HG03095 (cell line): ENCODE measurements around the gene ACTBL2.
"Not testable (repeated sequence)": the region's sequence is repeated elsewhere in the genome, so short reads cannot be mapped to it uniquely, and the experiment has no call there.

Source experiments
- ATAC-seq: cut with Tn5 transposase; IDR thresholded peaks from one replicate; pipeline ENCODE4 v1.9.1; 2021; ENCODE audit warnings: moderate library complexity; ENCODE audit not compliant: unreplicated experiment

Gene ACTBL2

DNA sequence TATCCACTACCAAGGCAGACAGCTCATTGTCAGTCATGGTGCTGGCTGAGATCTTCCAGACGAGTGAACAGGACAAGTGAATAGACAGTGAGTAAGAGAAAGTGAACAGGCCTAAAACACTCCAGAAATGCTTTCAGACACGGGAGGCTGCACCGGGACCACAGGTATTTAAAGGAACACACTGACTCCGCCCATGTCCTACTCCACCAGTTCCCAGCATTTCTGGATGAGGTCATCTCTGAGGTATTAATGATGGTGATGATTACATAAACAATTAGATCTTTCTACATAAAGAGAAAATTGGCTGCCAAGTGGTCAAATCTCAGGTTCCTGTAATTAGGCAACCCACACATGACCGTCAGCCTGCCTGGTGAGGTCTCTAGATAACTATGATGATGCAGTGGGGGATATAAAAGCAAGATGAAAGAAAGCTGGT is at the start of gene ACTBL2:
TSS of gene ACTBL2 (minus strand) at position 141 of the 436 bp plus-strand sequence. CDS start at position 37, 104 bp downstream.
- ATAC-seq = no peak

DNA sequence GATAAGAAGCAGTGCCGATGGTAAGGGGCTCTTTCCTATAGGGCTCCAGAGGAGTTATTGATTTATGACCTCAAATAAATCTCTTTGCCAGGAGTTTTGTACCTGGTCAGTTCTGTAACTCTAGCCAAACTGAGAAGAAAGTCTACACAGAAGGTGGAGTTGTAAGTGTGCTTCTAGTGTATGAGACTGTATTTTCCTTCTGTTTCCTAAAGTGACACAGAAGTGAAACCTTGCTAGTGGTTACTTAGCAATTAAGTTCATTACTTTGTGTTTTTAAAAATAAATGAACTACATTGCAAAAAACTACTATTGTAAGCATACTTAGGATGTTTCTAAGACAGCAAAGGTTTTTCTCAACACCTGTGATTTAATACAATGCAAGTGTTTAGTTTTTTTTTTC is 48.7 kb upstream of the ACTBL2 start:
- ATAC-seq = no peak

DNA sequence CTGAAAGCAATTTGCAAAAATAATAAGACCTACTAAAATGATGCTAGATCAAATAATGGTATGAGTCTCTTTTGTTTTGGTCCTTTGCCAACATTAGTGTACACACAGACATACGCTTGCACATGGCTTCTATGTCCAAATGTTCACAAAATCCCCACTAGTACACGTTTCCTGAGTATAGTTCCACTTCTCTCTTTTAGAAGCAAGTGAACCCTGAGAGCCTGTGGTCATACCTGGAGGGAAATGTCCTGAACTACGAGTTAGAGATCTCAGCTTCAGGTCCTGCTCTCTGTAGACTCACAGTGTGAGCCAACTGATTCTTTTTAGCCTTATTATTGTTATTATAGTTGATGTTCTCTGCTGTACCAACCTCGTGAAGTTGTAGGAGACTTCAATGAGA is 47.3 kb upstream of the ACTBL2 start:
- peak; percentile 74 for ATAC-seq

DNA sequence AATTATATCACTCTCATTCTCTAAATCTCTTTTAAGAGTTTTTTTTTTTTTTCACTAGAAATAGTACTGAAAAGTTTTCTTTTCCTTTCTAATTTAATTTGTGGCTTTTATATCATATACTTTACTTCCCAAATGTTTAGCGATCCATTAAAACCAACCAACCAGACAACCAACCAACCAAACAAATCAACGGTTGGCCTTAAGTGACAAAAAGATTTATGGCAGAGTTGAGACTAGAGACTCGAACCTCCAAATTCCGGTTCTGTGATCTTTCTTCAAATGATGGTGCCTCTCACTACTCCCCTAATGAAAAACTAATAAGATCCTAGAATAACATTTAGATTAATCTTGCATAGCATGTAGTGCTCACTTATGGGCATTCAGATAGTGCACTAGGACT is 45.3 kb upstream of the ACTBL2 start:
- ATAC-seq = no peak

- no peak for ATAC-seq
These were observed 41.9 kb upstream of the ACTBL2 start for GRCh38 chr5:57524348-57525060.

- not testable (repeated sequence) for ATAC-seq
These were observed 39.9 kb upstream of the ACTBL2 start for GRCh38 chr5:57522477-57522876.

GRCh38 chr5:57518415-57518814 is 35.8 kb upstream of the ACTBL2 start:
- not testable (repeated sequence) for ATAC-seq

DNA sequence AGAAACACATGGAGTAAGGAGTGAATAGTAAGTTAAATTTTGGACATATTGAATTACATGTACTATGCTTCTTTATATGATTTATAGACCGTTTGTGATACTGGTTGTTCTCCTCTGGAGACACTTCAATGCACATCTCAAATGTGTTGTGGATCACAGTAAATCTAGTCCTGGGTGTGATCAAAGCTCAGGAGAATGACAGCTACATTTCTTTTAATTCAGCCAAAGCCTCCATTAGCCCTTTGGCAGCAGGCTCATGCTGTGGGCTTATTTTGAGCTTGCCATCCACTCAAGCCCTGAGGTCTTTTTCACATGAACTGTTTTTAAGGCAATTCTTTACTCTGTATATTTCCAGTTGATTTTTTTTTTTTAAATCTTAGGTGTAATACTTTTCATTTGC is 34.6 kb upstream of the ACTBL2 start:
- ATAC-seq = no peak

DNA sequence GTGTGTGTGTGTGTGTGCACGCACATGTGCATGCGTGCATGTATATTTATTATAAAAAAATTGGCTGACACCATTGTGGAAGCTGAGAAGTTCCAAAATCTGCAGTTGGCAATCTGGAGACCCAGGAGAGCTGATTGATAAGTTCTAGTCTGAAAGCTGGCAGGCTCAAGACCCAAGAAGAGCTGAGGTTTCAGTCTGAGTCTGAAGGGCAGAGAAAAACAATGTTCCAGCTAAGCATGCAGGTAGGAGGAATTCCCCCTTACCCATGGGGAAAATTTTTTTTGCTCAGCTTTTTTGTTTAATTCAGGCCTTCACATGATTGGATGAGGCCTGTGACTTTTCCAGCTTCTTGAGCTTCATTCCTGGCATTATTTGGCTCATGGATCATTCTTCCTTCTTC is 31.2 kb upstream of the ACTBL2 start:
- no peak for ATAC-seq

DNA sequence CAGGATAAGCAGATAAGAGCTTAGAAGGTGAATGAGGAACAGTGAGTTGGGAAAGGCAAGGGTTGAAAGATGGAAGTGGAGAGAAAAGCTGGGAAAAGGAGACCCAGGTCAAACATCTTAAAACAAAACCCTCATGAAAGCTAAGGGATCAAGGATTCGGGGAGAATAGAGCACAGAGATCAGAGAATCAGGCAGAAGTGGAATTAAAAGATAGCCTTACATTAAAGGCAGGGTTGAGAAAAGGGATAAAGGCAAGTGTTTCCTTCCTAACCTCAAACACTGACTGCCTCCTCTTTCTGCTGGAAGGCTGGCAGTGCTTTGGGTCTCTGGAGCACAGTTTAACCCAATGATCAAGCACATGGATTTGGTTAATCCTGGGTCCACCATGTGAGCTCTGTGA is 28.7 kb upstream of the ACTBL2 start:
- ATAC-seq = no peak

DNA sequence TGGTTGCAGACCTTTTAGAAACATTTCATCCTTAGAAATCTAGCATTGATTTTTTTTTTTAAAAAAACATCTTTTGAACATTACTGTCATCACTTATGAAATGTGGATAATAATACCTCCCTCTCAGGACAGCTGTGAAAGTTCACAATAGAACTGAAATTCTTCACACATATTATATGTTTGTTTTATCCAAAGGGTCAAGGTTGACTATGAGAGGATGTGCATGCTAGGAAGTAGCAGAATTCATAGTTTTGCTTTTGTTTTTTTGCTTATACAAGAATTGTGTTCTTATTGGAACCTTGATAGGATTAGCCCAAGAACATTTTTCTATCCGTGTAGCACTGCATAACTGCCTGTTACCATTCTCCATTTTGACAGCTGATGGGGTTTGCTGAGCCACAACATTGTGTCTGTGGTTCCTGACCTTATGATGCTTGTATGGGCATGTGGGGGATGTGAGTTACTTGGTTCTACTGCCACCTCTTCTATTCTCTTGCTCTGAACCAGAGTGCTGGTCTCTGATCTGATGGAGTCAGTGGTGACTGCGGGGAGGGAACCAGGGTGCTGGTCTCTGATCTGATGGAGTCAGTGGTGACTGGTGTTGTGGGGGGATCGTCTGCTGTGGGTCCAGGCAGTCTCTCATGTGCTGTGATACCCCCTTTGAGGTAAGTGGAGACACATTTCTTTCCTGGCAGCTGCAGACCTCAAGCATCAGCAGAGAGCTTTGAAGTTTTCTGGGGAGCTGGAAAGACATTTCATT is 27.1 kb upstream of the ACTBL2 start:
- ATAC-seq = no peak

DNA sequence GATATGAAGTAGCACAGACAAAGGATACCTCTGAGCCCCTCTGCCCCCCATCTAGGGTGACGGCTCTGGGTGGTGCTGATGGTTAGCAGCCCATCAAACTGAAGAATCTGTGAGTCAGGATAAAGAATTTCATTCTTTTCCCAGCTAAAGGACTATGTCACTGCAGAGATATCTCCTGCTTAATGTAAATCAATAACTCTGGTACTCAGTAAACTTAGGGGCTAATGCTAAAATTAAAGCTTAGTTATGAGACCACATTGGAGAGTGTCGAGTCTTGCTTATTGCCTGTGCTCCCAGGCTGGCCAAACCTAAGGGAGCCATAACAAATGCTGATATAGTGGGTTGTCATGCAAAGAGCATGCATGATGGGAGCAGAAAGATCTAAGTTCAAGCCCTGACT is 25.6 kb upstream of the ACTBL2 start:
- ATAC-seq = no peak

DNA sequence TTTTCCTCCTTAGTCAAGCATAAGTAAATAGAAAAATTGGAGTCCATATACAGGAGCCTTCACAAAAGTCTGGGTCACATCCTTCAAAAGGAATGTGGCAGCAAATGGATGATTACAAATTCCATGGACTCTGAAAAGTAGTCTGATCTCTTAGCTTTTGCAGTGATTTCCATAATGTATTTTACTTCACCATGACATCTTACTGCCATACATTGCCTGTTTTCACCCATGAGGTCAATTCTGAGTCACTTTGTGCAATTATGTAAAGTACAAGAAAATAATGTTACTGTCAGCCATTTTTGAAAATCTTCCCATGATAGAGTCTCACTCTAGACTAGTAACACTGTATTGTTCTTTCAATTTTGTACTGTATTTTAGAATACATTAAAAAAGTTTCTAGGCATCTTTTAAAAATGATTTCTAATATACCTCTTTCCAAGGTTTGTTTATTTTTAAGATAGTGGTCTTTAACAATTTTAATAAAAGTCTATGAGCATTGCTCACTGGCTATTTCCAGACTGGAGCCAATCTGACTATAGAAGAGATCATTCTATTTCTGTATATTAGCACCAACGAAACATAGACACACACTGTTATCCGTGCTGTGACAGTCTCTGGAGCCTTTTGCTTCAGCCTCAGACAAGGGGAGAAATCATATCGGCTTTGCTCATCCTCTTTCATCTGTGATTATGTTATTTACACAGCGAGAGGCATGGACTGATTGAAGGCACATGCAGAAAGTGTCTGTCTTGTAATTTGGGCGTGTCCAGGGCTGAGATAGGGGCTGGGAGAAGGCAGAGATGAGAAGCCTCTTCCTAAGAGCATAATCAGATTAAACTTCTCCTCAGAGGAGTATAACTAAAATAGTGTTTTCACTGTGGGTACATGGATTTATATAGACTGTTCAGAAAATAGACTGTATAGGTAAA is 22.9 kb upstream of the ACTBL2 start:
- no peak for ATAC-seq

DNA sequence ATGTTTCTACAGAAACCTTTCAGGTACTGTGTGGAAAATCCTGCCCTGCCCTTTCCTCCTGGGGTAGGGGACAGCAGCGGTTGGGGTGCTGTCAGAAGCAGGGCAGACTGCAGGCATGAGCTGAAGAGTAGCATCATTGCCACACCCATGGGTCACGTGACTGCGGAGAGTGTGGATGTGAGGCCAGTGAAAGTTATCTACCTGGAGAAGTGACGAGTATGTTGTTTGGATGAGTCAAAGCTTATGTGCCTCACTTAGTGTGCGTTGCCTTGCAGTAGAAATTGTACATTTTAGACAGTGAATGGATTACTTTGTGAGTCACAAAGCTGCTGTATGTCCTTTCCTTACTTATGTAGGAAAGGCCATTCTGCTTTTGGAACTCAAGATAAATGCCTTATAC is 21.7 kb upstream of the ACTBL2 start:
- ATAC-seq = no peak

DNA sequence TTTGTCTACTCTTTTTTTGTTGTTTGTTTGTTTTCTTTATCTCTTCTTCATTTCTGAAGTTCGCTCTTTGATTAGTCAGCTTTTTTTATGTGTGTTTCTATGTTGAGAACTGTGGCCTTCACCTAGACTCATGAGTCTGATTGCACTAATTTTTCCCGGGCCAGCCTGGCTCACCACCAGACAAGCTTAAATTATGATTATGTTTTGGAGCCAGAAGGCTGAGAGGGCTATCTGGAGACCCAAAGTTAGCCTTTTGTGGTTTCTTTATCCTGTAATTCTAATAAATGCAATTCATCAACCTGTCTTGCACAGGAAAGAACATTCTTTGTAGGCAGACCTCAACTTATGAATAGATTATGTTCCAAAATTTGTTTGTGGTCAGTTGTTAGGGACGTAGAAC is 20.8 kb upstream of the ACTBL2 start:
- ATAC-seq = no peak

DNA sequence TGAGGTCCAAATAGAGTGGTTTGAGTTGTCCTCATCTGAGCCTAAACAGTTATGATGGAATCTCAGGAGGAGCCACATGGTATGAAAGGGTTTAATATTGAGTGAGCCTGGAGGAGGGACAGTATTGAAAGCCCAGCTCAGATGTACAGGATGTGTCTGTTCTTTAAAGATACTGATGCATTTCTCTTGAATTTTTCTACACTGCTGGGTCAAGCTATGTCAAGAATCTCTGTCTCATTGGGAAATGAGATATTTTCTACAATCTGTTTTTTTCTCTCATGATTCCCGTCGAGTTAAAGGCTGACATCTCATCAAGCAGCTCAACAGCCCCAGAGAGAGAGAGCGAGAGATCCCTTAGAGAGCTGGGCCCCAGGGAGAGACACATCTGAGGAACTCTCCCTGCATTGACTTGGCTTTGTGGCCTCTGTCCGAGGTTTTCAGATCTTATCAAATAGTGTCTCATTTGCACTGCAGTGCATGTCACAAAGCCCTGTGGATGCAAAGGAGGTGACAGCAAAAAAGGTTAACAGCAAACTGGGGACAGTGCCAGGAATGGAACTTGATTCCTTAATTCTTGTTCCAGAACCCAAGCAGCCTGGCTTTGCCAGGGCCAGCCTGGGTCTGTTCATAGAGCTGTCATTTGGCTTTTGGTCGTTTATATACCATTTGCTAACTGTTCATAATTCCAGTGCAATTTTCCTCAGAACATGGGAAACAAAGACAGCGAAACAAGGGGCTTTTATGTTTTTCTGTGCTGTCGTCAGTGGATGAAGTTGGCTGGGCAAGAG is 19.0 kb upstream of the ACTBL2 start:
- ATAC-seq = no peak

GRCh38 chr5:57499262-57500050 is 16.8 kb upstream of the ACTBL2 start:
- ATAC-seq = peak; percentile 83

- no peak for ATAC-seq
These were observed 15.1 kb upstream of the ACTBL2 start for GRCh38 chr5:57497733-57498132.

GRCh38 chr5:57495285-57496086 is 12.9 kb upstream of the ACTBL2 start:
- ATAC-seq = no peak
